Stimulated activated effector memory CD8-positive, alpha-beta T cell treated with anti-CD3 and anti-CD28 coated beads, Interleukin-12 subunit alpha, Interleukin-12 subunit beta, amount 100 ng/mL, for 72 hours (primary cell): ENCODE results near the gene ALKAL2.

Source experiments
- ATAC-seq: fragments of 150-1000 bp; cut with Tn5 transposase; 2 replicates; pipeline ENCODE4 v1.10.0; 2021
- DNase-seq, 2 donors: peaks; one replicate each; pipeline ENCODE4 v3.0.0; 2021 to 2022; ENCODE audit warnings: low spot score in 2 of 2
- H3K27ac Mint-ChIP-seq: one replicate; pipeline ENCODE4 v1.8.0; 2022; ENCODE audit warnings: mild to moderate bottlenecking, mixed read lengths
- H3K36me3 Mint-ChIP-seq: one replicate; pipeline ENCODE4 v1.8.0; 2022; ENCODE audit warnings: mild to moderate bottlenecking, mixed read lengths
- H3K4me1 Mint-ChIP-seq: one replicate; pipeline ENCODE4 v1.8.0; 2022; ENCODE audit warnings: mixed read lengths
- H3K4me3 Mint-ChIP-seq: one replicate; pipeline ENCODE4 v1.8.0; 2022; ENCODE audit warnings: mild to moderate bottlenecking, mixed read lengths
- H3K9me3 Mint-ChIP-seq: one replicate; pipeline ENCODE4 v1.8.0; 2022; ENCODE audit warnings: mixed read lengths

ALKAL2 gene

GRCh38 chr2:310994-311393 lies 23.1 kb upstream of the ALKAL2 start:
- no peaks in the 10 kb centered on the region for H3K9me3 Mint-ChIP-seq
- ATAC-seq, result no peak

DNA sequence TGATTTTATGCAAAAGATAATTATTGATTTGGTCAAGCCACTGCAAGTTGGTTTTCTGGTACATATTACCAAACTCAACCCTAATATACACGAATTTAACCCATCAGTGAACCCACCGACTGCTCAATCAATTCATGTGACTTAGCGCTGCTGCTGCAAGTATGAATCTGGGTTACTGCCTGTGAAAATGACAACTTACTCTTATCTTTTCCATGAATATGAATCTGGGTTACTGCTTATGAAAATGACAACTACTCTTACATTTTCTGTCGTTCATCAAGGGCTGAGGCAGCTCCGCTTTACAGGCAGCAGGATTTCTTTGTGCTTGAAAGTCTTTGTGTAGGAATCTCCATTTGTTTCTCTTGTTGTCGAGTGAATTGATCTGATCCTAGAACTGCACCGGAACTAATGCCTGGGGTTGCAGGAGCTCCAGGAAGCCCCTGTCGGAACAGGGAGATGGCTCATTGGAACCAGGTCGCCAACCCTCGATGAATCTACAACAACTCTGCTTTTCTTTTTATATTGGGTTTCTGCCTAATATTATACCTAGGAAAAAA lies 22.1 kb upstream of the ALKAL2 start:
- DNase-seq (no peak), ATAC-seq (no peak)
- Mint-ChIP-seq H3K36me3 (no peaks in the 10 kb centered on the region), H3K27ac (no peak overlapping the region), H3K4me1 (peaks cover 6% of the 10 kb centered on the region), H3K4me3 (no peak overlapping the region), H3K9me3 (no peaks in the 10 kb centered on the region)

More at GRCh38 chr2:310994-311393, 23.1 kb upstream of the ALKAL2 start:
- Mint-ChIP-seq H3K4me1 (peaks cover 6% of the 10 kb centered on the region), H3K4me3 (no peak overlapping the region), H3K36me3 (no peaks in the 10 kb centered on the region), H3K27ac (no peak overlapping the region)
- DNase-seq, result no peak

DNA sequence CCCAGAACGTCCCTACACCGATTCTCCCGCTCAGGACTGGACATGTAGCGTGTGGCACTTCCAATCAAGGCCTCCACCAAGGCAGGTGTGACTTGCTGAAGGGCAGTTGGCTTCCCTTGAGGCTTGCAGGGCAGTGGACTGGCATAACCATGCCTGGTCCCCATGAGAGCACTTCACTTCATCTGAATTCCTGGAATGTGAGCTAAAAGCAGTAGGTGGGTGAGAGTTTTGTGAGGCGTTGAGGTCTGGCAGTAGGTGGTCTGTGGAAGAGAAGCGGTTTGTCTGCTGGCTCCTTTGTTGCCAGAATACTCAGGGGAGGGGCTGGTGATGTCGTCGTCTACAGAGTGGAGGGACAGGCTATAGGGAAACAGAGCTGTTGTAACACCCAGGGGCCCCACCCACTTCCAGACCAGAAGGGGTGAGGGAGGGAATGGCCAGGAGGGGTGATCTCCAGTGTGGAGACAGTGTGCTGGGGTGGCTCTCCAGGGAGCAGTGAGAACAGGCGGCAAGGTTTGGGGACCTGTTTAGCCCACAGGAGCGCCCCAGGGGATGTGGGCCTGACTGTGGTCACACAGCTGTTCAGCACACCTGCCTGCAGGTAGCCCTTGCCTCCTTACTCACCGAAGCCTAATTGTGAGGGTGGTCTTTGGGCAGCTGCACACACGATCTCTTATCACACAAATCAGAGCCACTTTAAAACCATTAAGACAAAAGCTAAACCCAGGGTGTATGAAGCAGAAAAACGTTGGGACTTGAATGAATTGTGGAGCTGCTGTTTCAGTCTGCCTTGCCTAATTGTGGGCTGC lies 21.5 kb upstream of the ALKAL2 start:
- Mint-ChIP-seq H3K27ac (no peak overlapping the region), H3K9me3 (no peaks in the 10 kb centered on the region), H3K36me3 (no peaks in the 10 kb centered on the region), H3K4me3 (no peak overlapping the region), H3K4me1 (peaks cover 6% of the 10 kb centered on the region)
- no peak for DNase-seq
- peak; percentile 50 for ATAC-seq

- ATAC-seq, result no peak
- Mint-ChIP-seq H3K4me3 (no peak overlapping the region), H3K27ac (no peak overlapping the region), H3K9me3 (no peaks in the 10 kb centered on the region), H3K36me3 (no peaks in the 10 kb centered on the region), H3K4me1 (peaks cover 6% of the 10 kb centered on the region)
- no peak for DNase-seq
These were observed 17.5 kb upstream of the ALKAL2 start for GRCh38 chr2:305366-305765.

DNA sequence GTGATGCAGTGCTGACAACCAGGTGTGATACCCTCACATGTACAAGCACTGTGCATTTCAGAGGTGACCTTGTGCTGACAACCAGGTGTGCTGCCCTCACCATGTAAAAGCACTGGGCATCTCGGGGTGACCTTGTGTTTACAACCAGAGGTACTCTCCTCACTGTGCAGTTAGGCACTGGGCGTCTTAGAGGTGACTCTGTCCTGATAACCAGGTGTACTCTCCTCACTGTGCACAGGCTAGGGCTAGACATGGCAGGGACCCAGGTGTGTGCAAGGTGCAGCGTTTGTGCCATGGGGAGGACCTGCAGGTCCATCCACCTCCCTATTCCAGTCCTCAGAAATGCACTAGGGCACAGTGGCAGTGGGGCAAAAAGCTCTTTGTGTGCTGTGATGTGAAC lies 8.5 kb upstream of the ALKAL2 start:
- Mint-ChIP-seq H3K27ac (no peak overlapping the region), H3K36me3 (no peaks in the 10 kb centered on the region), H3K9me3 (no peaks in the 10 kb centered on the region), H3K4me3 (no peak overlapping the region), H3K4me1 (no peaks in the 10 kb centered on the region)
- peak in 1 of 2 donors; percentile 34 for DNase-seq
- no peak for ATAC-seq

DNA sequence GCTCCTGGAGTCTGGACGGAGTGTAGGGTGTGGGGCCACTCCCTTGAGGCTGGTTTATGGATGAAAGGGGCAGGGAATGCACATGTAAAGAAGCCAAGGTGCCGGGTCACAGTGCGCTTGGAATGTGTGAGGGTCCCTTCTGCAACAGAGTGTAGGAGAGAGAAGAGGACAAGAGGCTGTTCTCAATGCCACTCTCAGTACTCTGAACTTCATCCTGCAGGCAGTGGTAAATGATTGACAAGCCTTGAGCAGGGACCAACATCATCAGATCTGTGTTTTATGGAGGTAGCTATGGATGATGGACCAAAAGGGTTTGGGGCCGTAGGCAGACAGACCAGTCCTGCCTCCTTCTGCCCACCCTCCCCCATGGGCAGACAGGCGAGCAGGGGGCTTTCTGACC lies 7.2 kb upstream of the ALKAL2 start:
- H3K4me1 Mint-ChIP-seq, result no peaks in the 10 kb centered on the region
- H3K36me3 Mint-ChIP-seq, result no peaks in the 10 kb centered on the region
- no peak for DNase-seq
- no peak overlapping the region for H3K27ac Mint-ChIP-seq
- H3K4me3 Mint-ChIP-seq, result no peak overlapping the region
- no peak for ATAC-seq
- no peaks in the 10 kb centered on the region for H3K9me3 Mint-ChIP-seq

GRCh38 chr2:290090-290722 lies 2.3 kb upstream of the ALKAL2 start:
- Mint-ChIP-seq H3K27ac (no peak overlapping the region), H3K4me1 (peaks cover 7% of the 10 kb centered on the region), H3K36me3 (no peaks in the 10 kb centered on the region), H3K4me3 (peak overlapping the region; percentile 48), H3K9me3 (no peaks in the 10 kb centered on the region)
- ATAC-seq (peak; percentile 55), DNase-seq (no peak)

DNA sequence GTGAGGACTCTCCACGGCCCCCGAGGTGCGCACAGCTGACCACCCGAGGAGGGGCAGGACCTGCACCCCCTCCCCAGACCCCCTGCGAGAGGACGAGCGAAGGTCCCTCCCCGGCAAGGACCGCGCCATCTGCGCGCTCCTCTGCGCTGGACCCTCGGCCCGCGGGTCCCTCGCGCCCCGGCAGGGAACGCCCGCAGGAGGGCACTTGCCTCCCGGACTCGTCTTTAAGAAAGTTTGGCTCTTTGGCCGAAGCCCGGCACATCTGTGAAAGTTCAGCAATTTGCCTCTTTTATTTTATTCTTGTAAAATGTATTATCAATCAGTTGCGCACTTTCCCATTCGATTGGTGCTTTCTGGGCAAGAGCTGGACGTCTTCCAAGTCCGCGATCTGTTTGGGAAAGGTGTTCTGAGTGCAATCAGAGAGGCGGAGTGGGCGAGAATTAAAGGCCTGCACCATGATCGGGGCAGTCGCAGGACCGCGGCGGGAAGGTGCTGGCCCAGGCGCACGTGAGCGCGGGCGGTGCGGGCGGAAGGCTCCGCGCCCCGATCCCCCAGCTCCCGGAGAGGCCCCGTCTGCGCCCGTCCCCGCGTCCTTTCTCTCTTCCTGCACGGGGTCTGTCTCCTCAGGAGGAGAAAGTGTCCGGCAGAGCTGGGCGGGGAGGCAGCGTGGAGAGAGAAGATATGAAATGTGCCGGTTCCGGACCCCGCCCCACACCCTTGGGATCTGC lies 1.6 kb upstream of the ALKAL2 start:
- no peaks in the 10 kb centered on the region for H3K9me3 Mint-ChIP-seq
- H3K27ac Mint-ChIP-seq, result no peak overlapping the region
- peaks cover 7% of the 10 kb centered on the region for H3K4me1 Mint-ChIP-seq
- no peaks in the 10 kb centered on the region for H3K36me3 Mint-ChIP-seq
- no peak for ATAC-seq
- peak overlapping the region; percentile 48 for H3K4me3 Mint-ChIP-seq
- DNase-seq, result no peak

GRCh38 chr2:288758-289361 lies 969 bp upstream of the ALKAL2 start:
- H3K4me3 Mint-ChIP-seq, result peak overlapping the region; percentile 48
- no peaks in the 10 kb centered on the region for H3K9me3 Mint-ChIP-seq
- H3K4me1 Mint-ChIP-seq, result peaks cover 7% of the 10 kb centered on the region
- no peak overlapping the region for H3K27ac Mint-ChIP-seq
- H3K36me3 Mint-ChIP-seq, result no peaks in the 10 kb centered on the region
- DNase-seq (no peak), ATAC-seq (no peak)

DNA sequence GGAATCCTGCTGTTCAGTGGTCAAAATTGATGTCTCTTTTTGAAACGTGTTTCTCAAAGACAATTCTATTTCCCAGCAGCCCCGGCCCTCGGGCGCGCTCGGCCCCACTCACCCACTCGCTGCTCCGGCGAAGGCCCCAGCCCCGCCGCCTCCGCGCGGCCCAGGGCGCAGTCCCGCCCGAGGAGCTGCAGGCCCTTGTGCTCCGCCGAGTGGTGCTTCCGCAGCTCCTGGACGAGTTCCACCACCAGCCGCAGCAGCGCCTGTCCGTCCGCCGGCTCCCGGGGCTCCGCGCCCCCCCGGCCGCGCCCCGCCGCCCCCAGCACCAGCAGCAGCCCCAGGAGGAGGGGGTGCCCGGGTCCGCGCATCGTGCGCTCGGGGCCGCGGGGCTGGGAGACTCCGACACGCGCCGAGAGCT lies 413 bp downstream of the ALKAL2 start:
- no peaks in the 10 kb centered on the region for H3K9me3 Mint-ChIP-seq
- peaks cover 7% of the 10 kb centered on the region for H3K4me1 Mint-ChIP-seq
- H3K36me3 Mint-ChIP-seq, result no peaks in the 10 kb centered on the region
- no peak for DNase-seq
- ATAC-seq, result peak; percentile 60
- H3K27ac Mint-ChIP-seq, result no peak overlapping the region
- no peak overlapping the region for H3K4me3 Mint-ChIP-seq

DNA sequence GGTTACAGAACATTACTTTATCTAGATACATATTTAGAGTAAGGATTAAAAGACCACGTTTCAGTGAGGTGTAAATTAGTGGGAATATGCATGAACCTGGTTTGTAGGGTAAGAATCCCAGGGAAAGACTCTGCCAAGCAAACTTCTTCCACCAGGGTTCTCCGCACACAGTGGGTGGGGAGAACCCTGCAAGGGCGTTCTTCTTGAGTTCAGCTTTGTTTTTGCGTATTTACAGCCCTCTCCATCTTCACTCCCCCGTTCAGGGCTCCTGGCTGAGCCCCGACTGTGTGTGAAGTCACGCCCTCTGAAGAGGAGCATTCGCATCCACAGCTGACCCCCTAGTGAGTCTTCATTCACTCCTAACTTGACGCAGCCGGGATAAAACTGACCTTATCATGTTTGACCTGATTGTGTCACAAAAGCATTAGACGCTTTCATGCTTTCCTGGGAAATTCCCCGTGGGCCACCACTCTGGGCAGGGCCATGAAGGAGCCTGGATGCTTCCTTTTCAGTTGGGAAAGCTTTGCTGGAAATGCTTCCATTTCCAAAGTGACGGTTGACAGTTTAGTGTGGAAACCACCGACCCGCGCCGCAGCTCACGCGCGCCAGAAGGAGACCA lies 1.0 kb downstream of the ALKAL2 start:
- Mint-ChIP-seq H3K36me3 (peaks cover 4% of the 10 kb centered on the region), H3K9me3 (no peaks in the 10 kb centered on the region), H3K4me3 (no peak overlapping the region), H3K4me1 (peaks cover 7% of the 10 kb centered on the region), H3K27ac (no peak overlapping the region)
- DNase-seq (no peak), ATAC-seq (no peak)

DNA sequence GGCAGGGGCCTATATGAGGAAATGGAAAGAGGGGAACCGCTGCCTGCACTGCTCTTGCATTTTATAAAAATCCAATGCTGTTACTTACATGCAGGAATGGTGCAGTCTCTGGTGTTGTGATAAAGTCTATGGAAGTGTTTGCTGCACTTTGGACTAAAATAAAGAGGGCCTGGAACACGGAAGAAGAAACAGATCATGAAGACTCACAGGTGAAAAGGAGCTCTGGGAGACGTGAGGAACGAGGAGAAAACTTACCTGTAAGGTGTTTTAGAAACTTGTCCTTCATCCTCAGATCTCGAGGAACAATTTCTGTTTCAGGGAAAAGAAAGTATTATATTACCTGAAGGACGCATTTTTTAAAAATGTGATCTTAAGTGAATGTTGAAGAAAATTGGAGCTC lies 1.9 kb downstream of the ALKAL2 start:
- ATAC-seq (no peak), DNase-seq (no peak)
- H3K4me3 Mint-ChIP-seq, result no peak overlapping the region
- peaks cover 12% of the 10 kb centered on the region for H3K36me3 Mint-ChIP-seq
- H3K9me3 Mint-ChIP-seq, result no peaks in the 10 kb centered on the region
- H3K4me1 Mint-ChIP-seq, result peaks cover 7% of the 10 kb centered on the region
- no peak overlapping the region for H3K27ac Mint-ChIP-seq

GRCh38 chr2:285531-285930 lies 2.4 kb downstream of the ALKAL2 start:
- DNase-seq (no peak), ATAC-seq (no peak)
- Mint-ChIP-seq H3K27ac (no peak overlapping the region), H3K36me3 (peaks cover 17% of the 10 kb centered on the region), H3K4me1 (peaks cover 7% of the 10 kb centered on the region), H3K9me3 (no peaks in the 10 kb centered on the region), H3K4me3 (no peak overlapping the region)

DNA sequence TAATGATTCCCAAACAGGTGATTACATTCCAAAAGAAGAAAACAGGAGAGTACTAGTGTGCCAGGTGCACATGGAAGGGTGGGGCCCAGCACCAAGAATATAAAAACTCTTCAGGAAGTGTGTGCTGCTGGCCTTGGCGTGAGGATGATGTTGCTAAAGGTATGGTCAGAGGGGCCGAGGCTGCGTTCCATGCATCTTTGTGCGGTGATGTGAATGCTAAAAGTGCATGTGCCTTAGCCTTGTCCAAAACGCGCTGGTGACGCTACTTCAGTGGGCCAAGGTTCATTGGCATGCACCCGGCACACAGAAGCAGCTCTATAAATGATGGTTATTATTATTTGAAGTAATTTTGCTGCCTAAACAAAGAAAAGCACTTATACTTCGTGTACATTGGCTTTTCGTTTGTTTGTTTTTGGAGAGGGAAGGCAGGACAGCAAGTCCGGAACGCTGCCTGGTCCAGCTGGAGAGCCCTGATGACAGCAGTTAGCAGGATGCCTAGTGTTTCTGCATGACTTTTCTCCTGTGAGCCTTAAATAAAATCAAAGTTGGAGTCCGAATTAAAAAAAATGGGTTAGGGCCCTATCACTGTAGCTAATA lies 2.9 kb downstream of the ALKAL2 start:
- peaks cover 7% of the 10 kb centered on the region for H3K4me1 Mint-ChIP-seq
- no peak overlapping the region for H3K4me3 Mint-ChIP-seq
- H3K27ac Mint-ChIP-seq, result no peak overlapping the region
- H3K9me3 Mint-ChIP-seq, result no peaks in the 10 kb centered on the region
- DNase-seq (no peak), ATAC-seq (no peak)
- peaks cover 23% of the 10 kb centered on the region for H3K36me3 Mint-ChIP-seq
